ENCODE data around the gene EFNB2.

DNA sequence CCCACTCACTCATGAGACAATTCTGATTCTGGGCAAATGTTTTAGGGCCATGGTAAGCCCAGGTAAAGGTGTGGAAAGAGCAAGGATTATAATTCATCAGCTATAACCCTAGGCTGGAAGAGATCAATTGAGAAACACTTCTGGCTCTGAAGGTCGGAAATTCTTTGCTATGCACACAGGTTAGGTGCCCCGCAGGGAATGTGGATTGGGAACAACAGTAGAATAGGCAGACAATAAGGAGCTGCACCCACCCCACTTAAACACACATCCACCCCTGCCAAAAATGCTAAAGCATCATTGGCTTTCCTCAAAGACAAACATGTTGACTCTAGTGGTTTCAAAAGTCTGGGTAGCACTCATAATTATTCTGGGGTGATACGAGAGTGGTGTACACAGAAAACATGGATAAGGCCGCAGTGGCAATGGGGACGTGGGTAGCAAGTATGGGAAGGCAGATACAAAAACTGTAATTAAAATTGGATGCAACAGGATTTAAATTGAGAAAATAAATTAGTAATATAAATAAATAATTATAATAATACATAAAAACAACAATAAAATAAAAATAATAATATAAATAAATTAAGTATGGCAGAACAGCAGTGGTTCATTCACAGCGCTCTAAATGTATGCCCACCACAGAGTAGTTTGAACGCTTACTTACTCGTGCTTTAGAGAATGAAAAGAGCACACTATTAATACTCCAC is 8.6 kb downstream of the EFNB2 start:
- TF ChIP-seq, protein P1, sequence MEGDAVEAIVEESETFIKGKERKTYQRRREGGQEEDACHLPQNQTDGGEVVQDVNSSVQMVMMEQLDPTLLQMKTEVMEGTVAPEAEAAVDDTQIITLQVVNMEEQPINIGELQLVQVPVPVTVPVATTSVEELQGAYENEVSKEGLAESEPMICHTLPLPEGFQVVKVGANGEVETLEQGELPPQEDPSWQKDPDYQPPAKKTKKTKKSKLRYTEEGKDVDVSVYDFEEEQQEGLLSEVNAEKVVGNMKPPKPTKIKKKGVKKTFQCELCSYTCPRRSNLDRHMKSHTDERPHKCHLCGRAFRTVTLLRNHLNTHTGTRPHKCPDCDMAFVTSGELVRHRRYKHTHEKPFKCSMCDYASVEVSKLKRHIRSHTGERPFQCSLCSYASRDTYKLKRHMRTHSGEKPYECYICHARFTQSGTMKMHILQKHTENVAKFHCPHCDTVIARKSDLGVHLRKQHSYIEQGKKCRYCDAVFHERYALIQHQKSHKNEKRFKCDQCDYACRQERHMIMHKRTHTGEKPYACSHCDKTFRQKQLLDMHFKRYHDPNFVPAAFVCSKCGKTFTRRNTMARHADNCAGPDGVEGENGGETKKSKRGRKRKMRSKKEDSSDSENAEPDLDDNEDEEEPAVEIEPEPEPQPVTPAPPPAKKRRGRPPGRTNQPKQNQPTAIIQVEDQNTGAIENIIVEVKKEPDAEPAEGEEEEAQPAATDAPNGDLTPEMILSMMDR (IDR thresholded peaks at IDR 0.05): no peak
- no peak for TF ChIP-seq POLR2AphosphoS5 (IDR thresholded peaks at IDR 0.05; ENCODE audit: low read depth, low read length)
